K562 (cell line): ENCODE measurements around the gene OSBPL3.

ENCODE experiments used
- BACH1 ChIP-seq: fragments of 200-800 bp; sonication (Bioruptor generic); IDR thresholded peaks from 2 replicates; pipeline ENCODE4 v1.6.1; 2016; ENCODE audit warnings: missing genetic modification characterization, missing compliant biosample characterization
- BHLHE40 ChIP-seq: IDR thresholded peaks from 2 replicates; pipeline ENCODE4 v1.6.1; 2011; ENCODE audit warnings: low read length, improper control_type of control experiment
- KLF1 ChIP-seq: fragments of 450-650 bp; IDR thresholded peaks from 2 replicates; pipeline ENCODE4 v1.6.1; 2016; ENCODE audit warnings: missing genetic modification characterization, missing compliant biosample characterization

DNA sequence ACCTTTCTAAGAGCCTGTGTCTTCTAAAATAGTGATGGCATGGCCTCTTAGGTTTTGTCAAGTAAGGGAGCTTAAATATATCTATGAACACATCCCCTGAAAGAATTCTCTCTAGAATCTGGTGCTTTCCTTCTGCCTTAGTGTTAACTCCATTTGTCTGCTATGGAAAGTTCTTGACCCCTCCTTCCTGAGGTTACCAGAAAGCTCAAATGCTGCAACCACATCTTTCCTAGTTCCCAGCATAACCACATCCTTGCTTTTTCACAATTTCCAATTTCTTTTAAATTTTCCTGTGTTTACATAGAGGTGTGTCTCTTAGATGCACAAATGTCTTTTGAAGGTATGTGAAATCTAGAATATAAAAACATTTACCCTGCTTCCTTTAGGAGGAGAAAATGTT is 206.3 kb downstream of the OSBPL3 start:
- no peak for TF ChIP-seq BHLHE40
- TF ChIP-seq BACH1 (tag), result no peak
- TF ChIP-seq KLF1 (tag), result no peak
